CD4-positive, alpha-beta memory T cell (primary cell): ENCODE results near the gene KRT73. TPM values are rescaled to one million over a fixed set of nuclear protein-coding genes. Genes with fewer than 3 reads are reported as not detected.
A peak's percentile ranks its signal among the peaks of the same experiment; 100 is the strongest.

Experiments used
- CTCF ChIA-PET: fragments of 350-600 bp; sonication (Branson Sonifier 250); formaldehyde crosslinking; loops from one replicate; lab custom pipeline; 2021; ENCODE audit warnings: inconsistent platforms; ENCODE audit not compliant: partially characterized antibody; lab: Charles Lee
- POLR2A ChIA-PET: fragments of 350-600 bp; sonication (Branson Sonifier 250); formaldehyde crosslinking; loops from one replicate; lab custom pipeline; 2021; ENCODE audit not compliant: partially characterized antibody; lab: Charles Lee
- DNase-seq, 5 donors: peaks; one replicate each; pipeline versions ENCODE4 v3.0.0 to v3.0.0-alpha.2; 2020 to 2022; ENCODE audit warnings: mixed read lengths in 1 of 5
- H3K27ac ChIP-seq: one replicate; pipeline ENCODE4 v1.7.0; 2013; ENCODE audit warnings: low read depth, low read length
- H3K27me3 ChIP-seq: 2 replicates; pipeline ENCODE4 v1.7.0; 2013; ENCODE audit warnings: mild to moderate bottlenecking, low read length, moderate library complexity; ENCODE audit not compliant: insufficient read depth
- H3K36me3 ChIP-seq: 2 replicates; pipeline ENCODE4 v1.7.0; 2013; ENCODE audit warnings: mild to moderate bottlenecking, low read length, moderate library complexity; ENCODE audit not compliant: insufficient read depth
- H3K4me1 ChIP-seq: 2 replicates; pipeline ENCODE4 v1.7.0; 2013; ENCODE audit warnings: mild to moderate bottlenecking, low read length, moderate library complexity; ENCODE audit not compliant: insufficient read depth
- H3K4me3 ChIP-seq, 2 donors: one replicate each; pipeline ENCODE4 v1.7.0; 2013; ENCODE audit warnings: low read length in 2 of 2, mild to moderate bottlenecking in 1 of 2
- H3K9me3 ChIP-seq, 2 donors: one replicate each; pipeline ENCODE4 v1.7.0; 2013; ENCODE audit warnings: low read length in 2 of 2, control low read depth in 1 of 2; ENCODE audit not compliant: control insufficient read depth in 1 of 2
- H3K27ac Mint-ChIP-seq, 7 donors: one replicate each; pipeline ENCODE4 v1.8.0; 2020 to 2021; ENCODE audit warnings: mixed read lengths in 7 of 7, mild to moderate bottlenecking in 6 of 7, inconsistent platforms in 3 of 7, moderate library complexity in 3 of 7
- H3K27me3 Mint-ChIP-seq, 2 donors: one replicate each; pipeline ENCODE4 v1.8.0; 2020 to 2021; ENCODE audit warnings: mixed read lengths in 2 of 2
- H3K36me3 Mint-ChIP-seq, 2 donors: one replicate each; pipeline ENCODE4 v1.8.0; 2020 to 2021; ENCODE audit warnings: mixed read lengths in 2 of 2, inconsistent platforms in 1 of 2, mild to moderate bottlenecking in 1 of 2
- H3K4me1 Mint-ChIP-seq, 4 donors: one replicate each; pipeline ENCODE4 v1.8.0; 2020 to 2021; ENCODE audit warnings: mixed read lengths in 4 of 4, mild to moderate bottlenecking in 1 of 4
- H3K4me3 Mint-ChIP-seq, 8 donors: one replicate each; pipeline ENCODE4 v1.8.0; 2020 to 2021; ENCODE audit warnings: mixed read lengths in 8 of 8, mild to moderate bottlenecking in 7 of 8, moderate library complexity in 6 of 8, inconsistent platforms in 3 of 8
- H3K9me3 Mint-ChIP-seq, 8 donors: one replicate each; pipeline ENCODE4 v1.8.0; 2020 to 2021; ENCODE audit warnings: mixed read lengths in 8 of 8, mild to moderate bottlenecking in 5 of 8, inconsistent platforms in 3 of 8, moderate library complexity in 1 of 8
- intact Hi-C: fragments of 100-400 bp; cut with micrococcal nuclease; formaldehyde crosslinking; loops from one replicate; pipeline ENCODE4 v1.15.1; 2023
- polyA plus RNA-seq, 2 donors: library from polyadenylated mRNA; unstranded; fragments of 300-500 nt; fragmentation: Illumina TruSeq; gene quantifications; one replicate each; pipeline ENCODE4 v1.2.3, GENCODE V29; 2021
- total RNA-seq, 2 experiments: library from RNA; stranded (reverse); gene quantifications; one replicate each; pipeline ENCODE4 v1.2.3, GENCODE V29; 2021

The KRT73 gene
- total and polyA plus RNA-seq, 4 experiments from 2014 or later: 1.2 to 6.0 (median 3.5) TPM

- no peaks in the 10 kb centered on the region for H3K9me3 ChIP-seq
- intact Hi-C loops: no loop called here
- H3K27me3 ChIP-seq: no peaks in the 10 kb centered on the region
- CTCF ChIA-PET: interaction anchor here (1.6 kb wide), 1 partner anchor 11 kb away, joined by 8 read pairs; no protein-coding TSS in a partner anchor
- no peak overlapping the region for H3K4me3 Mint-ChIP-seq
- peaks cover 3 to 6% of the 10 kb centered on the region in 2 donors for H3K27me3 Mint-ChIP-seq
- no peaks in the 10 kb centered on the region for H3K36me3 Mint-ChIP-seq
- H3K4me1 Mint-ChIP-seq: peaks cover 0 to 4% (median 0%) of the 10 kb centered on the region in 4 donors
- POLR2A ChIA-PET: no interaction called here
- no peak for DNase-seq
- H3K4me3 ChIP-seq: no peak overlapping the region
- peaks cover 0 to 3% (median 0%) of the 10 kb centered on the region in 8 donors for H3K9me3 Mint-ChIP-seq
- no peaks in the 10 kb centered on the region for H3K36me3 ChIP-seq
- H3K27ac Mint-ChIP-seq: peak overlapping the region in 1 of 7 donors; percentile 33
- H3K27ac ChIP-seq: no peak overlapping the region
- H3K4me1 ChIP-seq: no peaks in the 10 kb centered on the region
Observed at GRCh38 chr12:52655720-52656124, 37.4 kb upstream of the KRT73 start.

DNA sequence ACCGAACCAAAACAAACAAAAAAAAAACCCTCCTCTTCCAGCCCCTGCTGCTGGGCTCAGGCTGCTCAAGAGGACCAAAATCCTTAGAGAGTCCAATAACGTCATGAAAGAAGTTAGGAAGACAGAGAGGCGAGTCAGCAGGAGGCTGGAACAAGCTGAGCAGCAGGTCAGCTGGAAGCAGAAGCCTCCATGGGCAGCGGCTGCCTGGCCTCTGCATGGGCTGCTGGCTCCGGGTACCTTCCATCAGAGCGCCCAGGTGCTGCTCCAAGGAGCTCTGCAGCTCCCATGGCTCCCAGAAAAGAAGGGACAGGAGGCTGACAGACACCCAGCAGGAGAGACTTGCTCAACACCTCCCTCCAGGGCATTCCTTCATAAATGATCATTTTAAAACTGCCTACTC, 36.9 kb upstream of the KRT73 start:
- intact Hi-C loops: no loop called here
- Histone ChIP-seq H3K4me3 (no peak overlapping the region), H3K36me3 (no peaks in the 10 kb centered on the region), H3K27ac (no peak overlapping the region), H3K4me1 (no peaks in the 10 kb centered on the region), H3K9me3 (no peaks in the 10 kb centered on the region), H3K27me3 (no peaks in the 10 kb centered on the region)
- ChIA-PET CTCF (interaction anchor here (1.6 kb wide), 1 partner anchor 11 kb away, joined by 8 read pairs; no protein-coding TSS in a partner anchor), POLR2A (no interaction called here)
- Mint-ChIP-seq H3K4me1 (peaks cover 0 to 4% (median under 1%) of the 10 kb centered on the region in 4 donors), H3K9me3 (peaks cover 0 to 3% (median 0%) of the 10 kb centered on the region in 8 donors), H3K27ac (no peak overlapping the region), H3K36me3 (no peaks in the 10 kb centered on the region), H3K27me3 (peaks cover 3 to 6% of the 10 kb centered on the region in 2 donors), H3K4me3 (no peak overlapping the region)
- DNase-seq: no peak

DNA sequence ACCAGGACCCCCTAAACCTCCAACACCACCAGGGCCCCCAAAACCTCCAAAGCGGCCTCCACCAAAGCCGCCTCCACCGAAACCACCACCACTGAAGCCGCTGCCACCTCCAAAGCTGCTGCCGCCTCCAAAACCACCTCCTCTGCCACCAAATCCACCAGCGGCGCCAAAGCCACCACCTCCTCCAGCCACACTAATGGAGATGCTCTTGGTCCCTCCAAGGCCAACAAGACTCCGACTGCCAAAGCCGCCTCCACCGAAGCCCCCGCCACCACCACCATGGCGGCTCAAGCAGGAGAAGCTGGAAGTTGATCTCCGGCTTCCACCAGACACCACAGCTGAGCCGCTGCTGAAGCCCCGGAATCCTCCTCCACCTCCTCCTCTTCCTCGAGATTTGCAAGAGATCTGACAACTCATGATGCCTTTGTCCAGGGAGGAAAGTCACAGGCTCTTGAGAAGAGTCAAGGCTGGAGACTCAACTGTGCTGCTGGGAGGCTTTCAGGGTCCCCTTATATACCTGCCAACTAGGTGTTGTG, 33.4 kb upstream of the KRT73 start, which contains the start of gene KRT2:
KRT2 (minus strand) TSS at position 486 of the 536 bp plus-strand sequence; CDS start at position 417, 69 bp downstream.
- CTCF ChIA-PET: interaction anchor here (1.0 kb wide), 1 partner anchor 9 kb away, joined by 3 read pairs; no protein-coding TSS in a partner anchor
- Histone ChIP-seq H3K4me3 (no peak within 1 kb of the TSS), H3K9me3 (no peaks in the 10 kb centered on the region), H3K27me3 (no peaks in the 10 kb centered on the region), H3K27ac (no peak within 1 kb of the TSS), H3K4me1 (peaks cover 24% of the 10 kb centered on the region), H3K36me3 (no peaks in the 10 kb centered on the region)
- Mint-ChIP-seq H3K4me1 (peaks cover 10 to 29% (median 20%) of the 10 kb centered on the region in 4 donors), H3K4me3 (no peak within 1 kb of the TSS), H3K27me3 (peaks cover 3 to 6% of the 10 kb centered on the region in 2 donors), H3K9me3 (peaks cover 0 to 3% (median 0%) of the 10 kb centered on the region in 8 donors), H3K27ac (peak within 1 kb of the TSS in 3 of 7 donors; percentile 18 to 36 (median 22)), H3K36me3 (no peaks in the 10 kb centered on the region)
- POLR2A ChIA-PET: no interaction called here
- no peak for DNase-seq
- intact Hi-C loops: no loop called here

- POLR2A ChIA-PET: interaction anchor here (0.9 kb wide), 1 partner anchor 9 kb away, joined by 3 read pairs; no protein-coding TSS in a partner anchor
- H3K4me3 Mint-ChIP-seq: no peak overlapping the region
- no peaks in the 10 kb centered on the region for H3K27me3 ChIP-seq
- H3K4me3 ChIP-seq: no peak overlapping the region
- H3K4me1 Mint-ChIP-seq: peaks cover 20 to 41% (median 29%) of the 10 kb centered on the region in 4 donors
- no peak overlapping the region for H3K27ac ChIP-seq
- H3K36me3 ChIP-seq: no peaks in the 10 kb centered on the region
- no peaks in the 10 kb centered on the region for H3K9me3 ChIP-seq
- H3K9me3 Mint-ChIP-seq: peaks cover 0 to 4% (median 0%) of the 10 kb centered on the region in 8 donors
- H3K27ac Mint-ChIP-seq: no peak overlapping the region
- peaks cover 0 to 1% of the 10 kb centered on the region in 2 donors for H3K36me3 Mint-ChIP-seq
- intact Hi-C loops: no loop called here
- peaks cover 1 to 6% of the 10 kb centered on the region in 2 donors for H3K27me3 Mint-ChIP-seq
- peaks cover 36% of the 10 kb centered on the region for H3K4me1 ChIP-seq
- DNase-seq: no peak
- CTCF ChIA-PET: no interaction called here
Observed at GRCh38 chr12:52650520-52651081, 32.2 kb upstream of the KRT73 start.

- Histone ChIP-seq H3K27ac (no peak overlapping the region), H3K4me3 (no peak overlapping the region), H3K36me3 (no peaks in the 10 kb centered on the region), H3K4me1 (peaks cover 51% of the 10 kb centered on the region), H3K27me3 (no peaks in the 10 kb centered on the region), H3K9me3 (no peaks in the 10 kb centered on the region)
- POLR2A ChIA-PET: interaction anchor here (1.0 to 1.9 kb wide), 4 partner anchors 9 to 63 kb away, joined by 3 to 5 read pairs (median 4); no protein-coding TSS in a partner anchor
- peak overlapping the region in 2 of 8 donors; percentile 4 to 36 for H3K4me3 Mint-ChIP-seq
- intact Hi-C loops: loop anchor here (5.0 kb wide), 1 partner anchor 43 kb away; no protein-coding TSS in a partner anchor
- CTCF ChIA-PET: interaction anchor here (2.5 kb wide), 1 partner anchor 39 kb away, joined by 9 read pairs; no protein-coding TSS in a partner anchor
- peak overlapping the region in 4 of 7 donors; percentile 32 to 71 (median 60) for H3K27ac Mint-ChIP-seq
- H3K9me3 Mint-ChIP-seq: peaks cover 0 to 5% (median 3%) of the 10 kb centered on the region in 8 donors
- peaks cover 27 to 57% (median 42%) of the 10 kb centered on the region in 4 donors for H3K4me1 Mint-ChIP-seq
- H3K27me3 Mint-ChIP-seq: peaks cover 0 to 1% of the 10 kb centered on the region in 2 donors
- H3K36me3 Mint-ChIP-seq: peaks cover 4 to 7% of the 10 kb centered on the region in 2 donors
- DNase-seq: no peak
Observed at GRCh38 chr12:52649066-52649465, 30.7 kb upstream of the KRT73 start.

GRCh38 chr12:52648012-52648550, 29.7 kb upstream of the KRT73 start:
- Mint-ChIP-seq H3K9me3 (peaks cover 0 to 5% (median 3%) of the 10 kb centered on the region in 8 donors), H3K4me1 (peaks cover 30 to 67% (median 43%) of the 10 kb centered on the region in 4 donors)

More at GRCh38 chr12:52648012-52648550, 29.7 kb upstream of the KRT73 start:
- Histone ChIP-seq H3K9me3 (no peaks in the 10 kb centered on the region), H3K27ac (no peak overlapping the region), H3K36me3 (no peaks in the 10 kb centered on the region), H3K27me3 (no peaks in the 10 kb centered on the region), H3K4me1 (peaks cover 61% of the 10 kb centered on the region), H3K4me3 (no peak overlapping the region)
- ChIA-PET POLR2A (interaction anchor here (1.1 to 1.9 kb wide), 3 partner anchors 10 to 62 kb away, joined by 3 to 5 read pairs (median 5); no protein-coding TSS in a partner anchor), CTCF (interaction anchor here (1.6 to 2.5 kb wide), 2 partner anchors 14 to 38 kb away, joined by 4 to 9 read pairs; no protein-coding TSS in a partner anchor)
- Mint-ChIP-seq H3K4me3 (no peak overlapping the region), H3K36me3 (peaks cover 4 to 7% of the 10 kb centered on the region in 2 donors), H3K27me3 (peaks cover 0 to 4% of the 10 kb centered on the region in 2 donors), H3K27ac (peak overlapping the region in 6 of 7 donors; percentile 11 to 100 (median 84))
- DNase-seq: no peak
- intact Hi-C loops: loop anchor here (5.0 kb wide), 1 partner anchor 44 kb away; no protein-coding TSS in a partner anchor
